HG02981 (cell line): Measurements from ENCODE around the gene ABHD15.

Source experiments
- ATAC-seq: cut with Tn5 transposase; IDR thresholded peaks from one replicate; pipeline ENCODE4 v1.9.1; 2021; ENCODE audit warnings: mild to moderate bottlenecking, moderate library complexity; ENCODE audit not compliant: unreplicated experiment

The ABHD15 gene, protein sequence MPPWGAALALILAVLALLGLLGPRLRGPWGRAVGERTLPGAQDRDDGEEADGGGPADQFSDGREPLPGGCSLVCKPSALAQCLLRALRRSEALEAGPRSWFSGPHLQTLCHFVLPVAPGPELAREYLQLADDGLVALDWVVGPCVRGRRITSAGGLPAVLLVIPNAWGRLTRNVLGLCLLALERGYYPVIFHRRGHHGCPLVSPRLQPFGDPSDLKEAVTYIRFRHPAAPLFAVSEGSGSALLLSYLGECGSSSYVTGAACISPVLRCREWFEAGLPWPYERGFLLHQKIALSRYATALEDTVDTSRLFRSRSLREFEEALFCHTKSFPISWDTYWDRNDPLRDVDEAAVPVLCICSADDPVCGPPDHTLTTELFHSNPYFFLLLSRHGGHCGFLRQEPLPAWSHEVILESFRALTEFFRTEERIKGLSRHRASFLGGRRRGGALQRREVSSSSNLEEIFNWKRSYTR

DNA sequence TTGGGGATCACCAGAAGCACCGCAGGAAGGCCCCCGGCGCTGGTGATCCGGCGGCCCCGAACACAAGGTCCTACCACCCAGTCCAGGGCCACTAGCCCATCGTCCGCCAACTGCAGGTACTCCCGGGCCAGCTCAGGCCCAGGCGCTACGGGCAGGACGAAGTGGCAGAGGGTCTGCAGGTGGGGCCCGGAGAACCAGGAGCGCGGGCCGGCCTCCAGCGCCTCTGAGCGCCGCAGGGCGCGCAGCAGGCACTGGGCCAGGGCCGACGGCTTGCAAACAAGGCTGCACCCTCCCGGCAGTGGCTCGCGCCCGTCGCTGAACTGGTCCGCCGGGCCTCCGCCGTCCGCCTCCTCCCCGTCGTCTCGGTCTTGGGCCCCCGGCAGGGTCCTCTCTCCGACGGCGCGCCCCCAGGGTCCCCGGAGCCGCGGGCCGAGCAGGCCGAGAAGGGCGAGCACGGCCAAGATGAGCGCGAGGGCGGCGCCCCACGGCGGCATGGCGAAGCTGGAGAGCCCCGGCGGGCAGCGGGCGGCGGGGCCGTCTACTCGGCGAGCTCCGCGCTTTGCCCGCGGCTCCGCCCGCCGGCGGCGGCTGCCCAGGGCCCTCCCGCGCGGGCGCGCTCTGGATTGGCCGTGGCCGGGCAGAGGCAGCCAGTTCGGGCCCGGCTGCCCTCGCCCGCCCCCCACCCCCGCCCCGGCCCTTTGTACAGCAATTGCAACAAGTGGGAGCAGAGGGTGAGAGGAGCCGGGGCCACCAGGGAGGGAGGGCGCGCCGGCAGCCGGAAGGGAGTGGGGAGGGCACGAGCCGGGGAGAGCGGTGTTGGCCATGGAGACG, at the start of gene ABHD15:
ABHD15 (minus strand) TSS at position 565 of the 831 bp plus-strand sequence; CDS start at position 494, 71 bp downstream.
- ATAC-seq = no peak

DNA sequence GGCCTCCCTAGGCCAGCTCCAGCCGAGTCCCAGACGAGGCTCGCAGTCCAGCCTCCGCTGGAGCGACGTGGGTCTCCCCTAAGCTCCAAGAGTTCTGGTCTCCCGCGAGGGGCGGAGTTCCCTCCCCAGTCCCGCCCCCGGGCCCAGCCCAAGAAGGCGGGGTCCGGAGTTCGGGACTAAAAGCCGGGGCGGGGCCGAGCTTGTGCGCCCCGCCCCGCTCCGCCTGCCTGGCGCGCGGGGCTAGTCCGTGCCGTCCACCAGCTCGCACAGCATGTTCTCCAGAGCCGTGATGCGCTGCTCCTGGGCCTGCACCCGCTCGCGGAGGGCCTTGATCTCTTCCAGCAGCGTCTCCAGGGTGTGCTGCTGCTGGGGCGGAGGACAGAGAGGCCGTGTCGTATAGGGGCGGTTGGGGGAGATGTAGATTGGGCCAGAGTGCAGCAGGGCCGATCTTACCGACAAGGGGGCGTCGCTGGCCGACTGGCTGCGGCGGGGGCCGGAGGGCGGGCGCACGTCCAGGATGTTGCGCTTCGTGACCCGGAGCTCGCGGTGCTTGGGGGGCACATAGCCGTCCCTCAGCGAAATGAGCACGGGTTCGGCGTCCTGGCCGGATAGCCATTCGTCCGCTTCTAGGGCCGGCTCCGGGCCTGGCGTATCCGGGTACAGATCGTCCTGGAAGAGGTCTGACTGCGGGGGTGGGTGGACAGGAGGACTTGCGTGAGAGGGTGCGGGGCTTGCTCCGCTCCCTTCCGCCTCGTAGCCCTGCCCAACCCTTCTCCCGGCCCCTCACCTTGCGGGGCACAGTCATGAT, 48.9 kb upstream of the ABHD15 start:
- ATAC-seq = peak; percentile 52

DNA sequence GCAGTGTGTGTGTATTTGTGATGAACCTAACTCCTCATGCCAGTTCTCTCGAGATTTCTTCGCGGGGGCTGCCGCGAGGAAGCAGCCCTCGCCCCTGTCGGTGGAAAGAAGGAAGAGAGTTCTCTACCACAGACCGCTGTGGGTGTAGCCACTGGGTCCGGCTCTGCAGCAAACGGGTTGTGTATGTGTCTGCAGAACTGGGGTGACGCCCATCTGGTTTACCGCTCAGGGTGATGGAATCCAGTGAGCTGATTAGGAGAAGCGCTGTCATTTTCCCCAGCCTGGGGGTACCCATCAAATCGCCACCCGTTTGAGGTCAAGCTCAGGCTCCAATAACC, 48.2 kb upstream of the ABHD15 start:
- no peak for ATAC-seq

DNA sequence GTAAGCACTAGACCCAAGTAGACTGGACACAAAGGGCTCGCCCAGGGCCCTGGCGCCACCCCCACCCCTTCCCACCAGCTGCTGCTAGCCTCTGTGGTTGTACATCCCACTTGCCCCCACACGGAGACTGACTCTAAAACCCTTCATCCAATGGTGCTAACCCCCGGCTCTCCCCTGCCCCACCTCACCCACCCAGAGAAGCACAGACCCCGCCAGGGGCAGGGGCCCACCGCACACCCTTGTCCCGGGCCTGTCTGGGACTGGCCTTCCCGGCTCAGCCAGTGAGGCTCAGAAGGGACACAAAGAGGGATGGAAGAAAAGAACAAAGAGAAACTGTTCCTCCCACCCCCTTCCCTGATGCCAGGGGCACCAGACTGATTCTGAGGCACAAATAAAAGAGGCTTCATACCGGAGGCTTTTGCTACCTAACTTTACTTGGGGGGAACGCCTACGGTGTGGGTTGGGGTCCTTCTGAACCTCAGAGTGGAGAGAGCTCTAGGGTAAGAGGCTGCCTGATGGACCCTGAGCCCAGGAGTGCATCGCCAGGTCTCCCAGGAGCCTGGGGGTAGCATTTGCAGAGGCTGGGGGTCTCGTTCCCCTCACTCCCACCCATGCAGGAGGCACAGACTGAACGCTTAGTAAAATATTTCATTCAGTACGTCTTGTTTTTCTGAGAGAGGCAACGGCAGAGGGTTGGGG, 47.7 kb upstream of the ABHD15 start:
- ATAC-seq = no peak

DNA sequence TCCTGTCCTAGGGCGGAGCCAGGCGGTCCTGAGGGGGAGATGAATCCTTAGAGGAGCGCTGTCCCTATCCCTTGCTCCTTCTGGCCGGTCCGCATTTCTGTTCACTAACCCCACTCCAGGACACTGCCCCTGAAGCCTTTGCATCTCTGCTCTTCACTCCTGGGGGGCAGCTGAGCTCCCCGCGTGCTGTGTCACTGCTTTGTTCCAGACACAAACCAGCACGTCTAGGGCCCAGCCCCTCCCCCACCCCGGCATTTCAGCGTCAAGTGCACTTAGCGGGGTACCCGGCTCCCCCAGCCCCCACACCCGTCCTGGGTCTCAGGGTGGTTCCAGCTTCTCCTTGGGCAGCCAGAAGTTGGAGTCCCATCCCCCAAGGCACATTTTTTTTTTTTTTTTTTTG, 47.0 kb upstream of the ABHD15 start:
- no peak for ATAC-seq

DNA sequence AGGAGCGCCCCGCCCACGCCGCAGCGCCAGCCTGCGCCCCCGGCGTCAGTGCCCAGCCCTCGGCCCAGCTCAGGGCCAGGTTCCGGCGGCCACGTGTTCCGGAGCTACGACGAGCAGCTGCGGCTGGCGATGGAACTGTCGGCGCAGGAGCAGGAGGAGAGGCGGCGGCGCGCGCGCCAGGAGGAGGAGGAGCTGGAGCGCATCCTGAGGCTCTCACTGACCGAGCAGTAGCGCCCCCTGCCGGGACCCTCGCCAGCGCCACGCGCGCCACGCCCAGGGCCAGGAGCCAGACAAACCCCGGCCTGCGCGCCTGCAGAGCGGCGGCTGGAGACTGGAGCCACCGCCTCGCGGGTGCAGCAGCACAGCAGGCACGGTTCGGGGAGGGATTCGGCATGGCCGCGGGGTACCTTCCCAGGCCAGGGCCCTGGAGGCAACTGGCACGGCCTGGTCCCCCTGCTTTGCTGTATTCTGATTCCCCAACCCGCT, 46.6 kb upstream of the ABHD15 start:
- peak; percentile 34 for ATAC-seq

DNA sequence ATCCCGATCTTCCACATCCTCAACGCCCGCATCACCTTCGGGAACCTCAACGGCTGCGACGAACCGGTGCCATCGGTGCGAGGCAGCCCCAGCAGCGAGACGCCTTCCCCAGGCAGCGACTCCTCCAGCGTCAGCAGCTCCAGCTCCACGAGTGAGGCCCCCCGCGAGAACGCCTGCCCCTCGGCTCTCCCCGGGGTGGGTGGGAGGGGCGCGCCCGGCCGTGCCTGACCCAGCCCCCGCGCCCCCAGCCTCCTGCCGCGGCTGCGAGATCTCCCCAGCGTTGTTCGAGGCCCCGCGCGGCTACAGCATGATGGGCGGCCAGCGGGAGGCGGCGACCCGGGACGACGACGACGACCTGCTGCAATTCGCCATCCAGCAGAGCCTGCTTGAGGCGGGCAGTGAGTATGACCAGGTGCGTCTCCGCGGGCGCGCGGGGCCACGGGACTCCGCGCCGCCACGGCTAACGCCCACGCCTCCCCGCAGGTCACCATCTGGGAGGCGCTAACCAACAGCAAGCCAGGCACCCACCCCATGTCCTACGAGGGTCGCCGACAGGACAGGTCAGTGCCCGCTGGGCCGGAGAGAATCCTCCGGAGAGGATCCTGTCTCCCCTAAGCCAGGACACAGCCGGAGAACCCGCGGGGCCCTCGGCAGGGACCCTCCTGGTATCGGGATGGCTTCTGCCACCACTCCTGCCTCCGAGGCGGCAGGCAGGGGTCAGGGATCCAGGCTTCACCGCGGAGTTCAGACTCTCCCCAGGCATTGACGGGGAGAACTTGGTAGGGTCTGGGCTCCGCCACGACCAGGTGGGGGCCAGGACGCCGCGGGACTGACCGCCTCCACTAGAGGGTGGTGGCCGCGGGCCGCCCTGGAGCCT, 45.8 kb upstream of the ABHD15 start:
- no peak for ATAC-seq

DNA sequence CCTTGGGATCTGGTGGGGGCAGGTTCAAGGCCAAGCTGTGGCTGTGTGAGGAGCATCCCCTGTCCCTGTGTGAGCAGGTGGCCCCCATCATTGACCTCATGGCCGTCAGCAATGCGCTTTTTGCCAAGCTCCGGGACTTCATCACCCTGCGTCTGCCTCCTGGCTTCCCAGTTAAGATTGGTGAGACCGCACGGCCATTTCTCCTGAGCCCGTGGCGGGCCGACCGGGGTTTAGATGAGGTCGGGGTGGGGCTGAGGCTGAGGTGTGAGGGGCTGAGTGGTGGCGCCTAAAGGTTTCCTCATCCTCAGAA, 45.2 kb upstream of the ABHD15 start:
- no peak for ATAC-seq

DNA sequence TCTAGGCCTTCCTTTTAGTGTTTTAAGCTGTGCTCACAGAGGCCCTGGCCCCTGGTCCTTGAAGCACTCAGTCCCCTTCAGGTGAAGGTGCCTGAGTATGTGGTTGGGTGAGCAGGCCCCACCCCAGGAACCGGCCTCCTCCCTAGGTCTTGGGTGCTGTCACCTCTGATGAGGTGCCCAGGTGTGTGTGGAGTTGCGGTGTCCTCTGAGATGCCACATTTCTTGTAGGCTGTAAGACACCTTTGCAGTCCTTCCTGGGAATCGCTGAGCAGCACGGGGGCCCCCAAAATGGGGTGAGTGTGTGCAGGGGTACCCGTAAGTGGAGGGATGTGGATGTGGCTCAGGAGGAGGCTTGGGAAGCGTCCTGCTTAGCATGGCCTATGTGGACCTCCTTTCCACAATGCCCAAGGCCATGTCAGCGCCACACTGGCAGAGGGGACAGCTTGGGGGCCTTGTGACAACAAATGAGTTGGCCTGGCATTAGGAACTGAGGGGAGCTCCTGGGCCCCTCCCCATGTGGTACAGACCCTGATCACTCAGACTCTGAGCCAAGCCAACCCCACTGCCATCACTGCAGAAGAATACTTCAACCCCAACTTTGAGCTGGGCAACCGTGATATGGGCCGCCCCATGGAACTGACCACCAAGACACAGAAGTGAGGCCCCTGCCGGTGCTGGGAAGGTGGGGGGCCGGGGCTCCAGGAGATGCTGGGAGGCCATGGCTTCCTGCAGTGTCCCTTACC, 44.7 kb upstream of the ABHD15 start:
- no peak for ATAC-seq

DNA sequence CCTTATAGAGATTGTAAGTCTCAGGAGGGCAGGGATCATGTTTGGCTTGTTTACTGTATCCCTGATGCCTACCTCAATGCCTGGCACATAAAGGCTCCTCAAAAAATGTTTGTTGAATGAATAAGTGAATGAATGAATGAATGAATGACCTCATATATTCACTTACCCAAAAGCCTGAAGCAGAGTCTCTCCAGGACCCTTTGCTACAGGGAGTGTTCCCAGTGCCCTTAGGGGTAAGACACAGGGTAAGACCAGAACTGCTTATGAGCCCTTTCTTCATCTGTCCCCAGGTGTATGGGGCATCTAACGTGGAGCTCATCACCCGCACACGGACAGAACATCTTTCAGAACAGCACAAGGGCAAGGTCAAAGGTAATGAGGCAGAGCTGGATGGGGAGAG, 43.6 kb upstream of the ABHD15 start:
- ATAC-seq = no peak

DNA sequence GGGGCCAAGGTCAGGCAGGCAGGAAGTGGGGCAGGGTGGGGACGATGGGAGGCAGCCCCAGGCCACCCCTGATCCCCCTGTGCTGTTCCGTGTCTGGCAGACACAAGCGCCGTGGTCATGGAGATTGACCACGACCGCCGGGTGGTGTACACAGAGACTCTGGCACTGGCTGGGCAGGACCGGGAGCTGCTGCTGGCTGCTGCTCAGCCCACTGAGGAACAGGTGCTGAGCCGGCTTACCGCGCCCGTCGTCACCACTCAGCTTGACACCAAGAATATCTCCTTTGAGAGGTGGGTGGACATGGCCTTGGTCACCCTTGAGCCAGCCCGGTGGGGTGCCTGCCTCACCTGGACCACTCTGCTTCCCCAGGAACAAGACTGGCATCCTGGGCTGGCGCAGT, 42.1 kb upstream of the ABHD15 start:
- no peak for ATAC-seq

DNA sequence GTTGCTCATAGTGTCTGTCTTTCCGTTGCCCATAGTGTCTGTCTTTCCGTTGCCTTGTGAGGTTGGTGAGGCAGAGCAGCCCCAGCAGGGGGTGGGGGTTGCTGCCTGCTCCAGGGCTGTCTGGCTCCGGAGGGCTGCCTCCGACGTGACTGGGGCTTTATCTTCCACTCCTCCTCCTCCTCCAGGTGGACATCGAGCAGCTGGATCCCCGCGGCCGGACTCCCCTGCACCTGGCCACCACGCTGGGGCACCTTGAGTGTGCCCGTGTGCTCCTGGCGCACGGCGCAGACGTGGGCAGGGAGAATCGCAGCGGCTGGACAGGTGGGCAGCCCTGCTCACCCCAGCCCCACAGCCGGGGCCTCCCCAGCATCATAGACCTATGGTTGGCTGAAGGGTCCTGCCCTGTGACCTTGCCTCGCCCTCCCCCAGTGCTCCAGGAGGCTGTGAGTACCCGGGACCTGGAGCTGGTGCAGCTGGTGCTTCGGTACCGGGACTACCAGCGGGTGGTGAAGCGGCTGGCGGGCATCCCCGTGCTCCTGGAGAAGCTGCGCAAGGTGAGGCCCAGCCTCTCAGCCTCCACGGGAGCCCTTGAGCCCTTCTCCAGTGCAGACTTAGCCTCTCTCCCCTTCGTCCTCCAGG, 40.8 kb upstream of the ABHD15 start:
- no peak for ATAC-seq

DNA sequence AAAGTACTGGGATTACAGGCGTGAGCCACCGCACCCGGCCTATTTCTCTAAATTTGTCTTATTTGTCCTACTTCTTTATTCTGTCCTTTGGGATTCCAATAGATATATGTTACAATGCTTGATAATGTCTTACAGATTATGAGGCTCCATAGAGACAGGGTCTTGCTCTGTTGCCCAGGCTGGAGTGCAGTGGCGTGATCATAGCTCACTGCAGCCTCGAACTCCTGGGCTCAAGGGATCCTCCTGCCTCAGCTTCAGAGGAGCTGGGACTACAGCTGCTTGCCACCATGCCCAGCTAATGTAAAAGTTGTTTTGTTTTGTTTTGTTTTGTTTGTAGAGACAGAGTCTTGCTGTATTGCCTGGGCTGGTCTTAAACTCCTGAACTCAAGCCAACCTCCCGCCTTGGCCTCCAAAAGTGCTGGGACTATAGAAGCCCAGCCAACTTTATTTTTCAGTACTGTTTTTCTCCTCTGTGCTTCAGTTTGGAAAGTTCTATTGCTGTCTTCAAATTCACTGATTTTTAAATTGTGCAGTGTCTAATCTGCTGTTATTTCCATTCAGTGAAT, 36.4 kb upstream of the ABHD15 start:
- no peak for ATAC-seq

DNA sequence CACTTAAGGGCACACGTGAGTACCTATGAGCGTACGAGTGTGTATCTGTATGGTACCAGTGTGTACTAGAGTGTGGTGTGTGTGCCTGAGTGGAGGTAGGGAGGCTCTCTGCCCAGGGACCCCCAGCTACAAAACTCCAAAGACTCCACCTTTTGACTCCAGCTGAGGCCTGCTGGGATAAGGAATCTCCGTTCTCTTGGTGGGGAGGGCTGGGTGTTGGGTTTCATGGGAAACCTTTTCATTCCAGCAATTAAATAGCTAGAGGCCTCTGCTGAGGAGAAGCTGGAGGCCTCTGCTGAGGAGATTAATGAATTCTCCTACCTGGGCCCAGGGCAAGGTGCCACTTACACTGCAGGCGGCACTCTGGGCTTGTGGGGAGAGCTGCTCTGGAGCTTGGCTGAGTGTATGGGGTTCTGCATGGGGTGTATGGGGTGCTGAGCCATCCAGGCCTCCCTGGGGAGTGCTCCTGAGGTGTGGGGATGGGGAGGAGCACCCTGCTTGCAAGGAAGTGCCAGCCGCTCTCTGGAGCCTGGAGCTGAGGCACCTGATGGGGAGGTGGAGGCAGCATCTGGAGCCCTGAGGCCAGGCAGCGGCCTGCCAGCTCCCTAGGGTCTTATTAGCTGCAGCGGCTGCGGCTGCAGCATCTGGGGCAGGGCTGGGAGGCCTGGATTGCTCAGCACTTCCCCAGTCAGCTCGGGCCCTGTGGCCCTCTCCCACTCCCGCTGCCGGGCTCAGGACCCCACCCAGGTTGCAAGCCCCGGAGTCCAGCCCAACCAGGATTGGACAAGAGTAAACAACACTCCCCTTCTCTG, 30.7 kb upstream of the ABHD15 start:
- ATAC-seq = no peak

DNA sequence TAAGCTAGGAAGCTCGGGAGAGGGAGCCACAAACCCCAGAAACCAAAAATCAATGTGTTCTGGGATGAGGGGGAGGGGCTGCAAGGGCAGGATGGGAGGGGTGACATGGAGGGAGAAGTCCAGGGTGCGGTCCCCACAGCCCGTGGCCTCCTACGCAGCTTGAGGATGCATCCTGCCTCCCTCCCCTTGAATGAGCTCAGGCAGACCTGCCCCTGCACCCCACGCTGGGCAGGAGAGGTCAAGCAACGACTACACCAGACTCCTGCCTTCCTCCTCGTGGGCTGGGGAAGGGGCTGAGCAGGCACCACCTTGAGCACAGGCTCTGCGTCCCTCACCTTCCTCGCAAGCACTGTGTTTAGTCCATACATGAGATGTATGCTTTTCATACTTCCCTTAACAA, 30.0 kb upstream of the ABHD15 start:
- no peak for ATAC-seq

DNA sequence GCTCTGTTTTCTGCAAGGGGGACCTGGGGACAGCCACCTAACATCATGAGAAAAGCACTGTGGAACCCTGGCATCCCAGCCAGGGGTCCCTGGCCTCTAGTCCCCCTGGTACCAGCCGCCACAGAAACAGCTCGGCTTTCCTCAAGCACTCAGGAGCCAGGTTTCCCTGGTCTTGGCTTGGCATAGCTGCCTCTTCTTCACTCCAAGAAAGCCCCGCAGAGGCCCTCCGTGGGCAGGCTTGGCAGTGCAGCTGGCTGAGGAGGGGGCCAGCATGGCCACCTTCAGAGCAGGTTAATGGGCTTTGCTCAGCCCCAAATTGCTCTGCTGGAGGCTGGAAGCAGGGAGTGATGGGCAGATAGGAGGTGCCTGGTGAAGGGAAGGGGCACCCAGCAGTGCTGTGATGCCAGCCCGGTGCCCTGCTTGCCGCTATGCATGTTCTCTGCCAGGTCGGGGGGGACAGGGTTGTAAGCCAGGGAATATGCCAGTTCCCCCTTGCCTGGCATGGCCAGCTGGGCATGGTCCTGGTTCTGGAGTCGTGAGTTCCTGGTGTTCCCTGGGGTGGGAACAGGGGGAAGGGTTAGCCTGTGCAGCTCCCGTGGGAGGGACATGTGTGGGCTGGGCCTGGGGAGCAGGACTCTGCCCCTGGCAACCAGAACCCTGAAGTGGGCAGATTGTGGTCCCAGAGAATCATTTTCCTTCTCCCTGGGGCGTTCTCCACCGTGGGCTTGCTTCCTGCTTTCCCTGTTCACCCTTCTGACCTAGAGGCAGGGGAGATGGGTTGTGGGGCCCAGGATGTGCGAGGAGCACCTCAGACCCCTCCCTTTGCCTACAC, 29.3 kb upstream of the ABHD15 start:
- no peak for ATAC-seq
